Mesodermal cell (in vitro differentiated cells): Measurements from ENCODE around the gene FBXO2. TPM values are rescaled to one million over a fixed set of nuclear protein-coding genes. Genes with fewer than 3 reads are reported as not detected.

Source experiments
- H3K27ac ChIP-seq: 2 replicates; pipeline ENCODE4 v1.7.0; 2013; ENCODE audit warnings: mild to moderate bottlenecking, low read depth, low read length, moderate library complexity; ENCODE audit not compliant: severe bottlenecking
- H3K36me3 ChIP-seq: 2 replicates; pipeline ENCODE4 v1.7.1; 2013; ENCODE audit warnings: mild to moderate bottlenecking, low read length, moderate library complexity; ENCODE audit not compliant: control insufficient read depth, insufficient read depth
- H3K4me1 ChIP-seq: one replicate; pipeline ENCODE4 v1.7.1; 2013; ENCODE audit warnings: mild to moderate bottlenecking, low read length; ENCODE audit not compliant: insufficient read depth, control insufficient read depth, poor library complexity, severe bottlenecking
- H3K4me3 ChIP-seq: 2 replicates; pipeline ENCODE4 v1.7.0; 2013; ENCODE audit warnings: low read length, control low read depth, mild to moderate bottlenecking; ENCODE audit not compliant: insufficient read depth, poor library complexity, severe bottlenecking; ENCODE audit errors: extremely low read depth
- H3K9me3 ChIP-seq: 2 replicates; pipeline ENCODE4 v1.7.1; 2013; ENCODE audit warnings: mild to moderate bottlenecking, low read length, moderate library complexity; ENCODE audit not compliant: control insufficient read depth
- WGBS, 2 experiments: methylation state at CpG; one replicate each; pipeline ENCODE4 v1.1.5; 2013; ENCODE audit warnings: missing lambda C conversion rate in 2 of 2; ENCODE audit not compliant: insufficient coverage in 2 of 2; 5-methylcytosine and 5-hydroxymethylcytosine counted together
- polyA plus RNA-seq, 2 experiments: library from polyadenylated mRNA; stranded (reverse); fragments of 50-300 nt; gene quantifications; one replicate each; pipeline ENCODE4 v1.2.3, GENCODE V29; 2013

FBXO2 gene
- polyA plus RNA-seq (2013, experiment 1 of 2): 11.5 TPM
- 10.6 TPM for polyA plus RNA-seq (2013, experiment 2 of 2)

DNA sequence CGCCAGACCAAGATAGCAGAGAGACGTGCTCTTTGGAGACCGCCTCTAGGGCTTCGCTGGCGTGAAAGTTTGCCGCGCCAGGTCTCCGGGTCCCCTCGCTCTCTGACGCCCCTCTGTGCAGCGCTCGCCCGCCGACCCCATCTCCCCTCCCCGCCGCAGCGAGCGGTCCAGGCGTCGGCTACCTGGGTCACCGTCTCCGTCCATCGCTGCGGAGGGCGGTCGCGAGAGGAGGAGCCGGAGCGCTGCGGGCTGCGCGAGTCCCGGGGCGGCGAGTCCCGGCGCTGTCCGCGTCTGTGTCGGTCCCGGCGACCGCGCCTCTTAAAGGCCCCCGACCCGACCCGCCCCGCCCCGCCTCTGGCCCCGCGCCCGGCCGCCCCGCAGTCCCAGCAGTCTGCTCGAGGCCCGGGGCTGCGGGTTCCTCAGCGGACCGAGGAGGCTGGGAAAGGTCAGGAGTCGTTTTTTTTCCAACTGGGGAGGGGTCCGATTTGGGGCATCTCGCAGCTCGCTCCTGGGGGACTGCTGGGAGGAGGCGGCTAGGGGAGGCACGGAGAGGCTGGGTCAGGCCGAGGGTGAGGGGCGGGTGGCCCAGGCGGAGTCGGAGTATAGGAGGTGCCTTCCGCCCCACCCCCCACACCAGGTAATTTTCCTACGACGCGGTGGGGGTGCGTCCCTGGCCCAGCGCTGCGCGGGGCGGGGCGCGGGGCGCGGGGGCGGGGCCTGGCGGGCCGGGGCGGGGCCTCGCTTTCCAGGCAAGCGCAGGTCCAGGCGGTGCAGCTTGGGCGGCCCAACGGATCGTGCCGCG is at the start of gene FBXO2, which contains the start of gene FBXO44:
Gene FBXO2, minus strand, starts transcription at position 293 of the 802 bp plus-strand sequence. Its CDS starts 89 bp downstream, at position 204.
Gene FBXO44, plus strand, starts transcription at position 741 of the 802 bp plus-strand sequence. CDS start 959 bp downstream, outside the sequence.
- peak within 1 kb of the TSS; percentile 48 for H3K4me3 ChIP-seq
- H3K27ac ChIP-seq: no peak within 1 kb of the TSS
- no peaks in the 10 kb centered on the region for H3K4me1 ChIP-seq
- peaks cover 6% of the 10 kb centered on the region for H3K36me3 ChIP-seq
- 3% methylated on average over 40 to 55 of the region's 94 CpGs for WGBS, 2 experiments
- H3K9me3 ChIP-seq: no peaks in the 10 kb centered on the region

- no peaks in the 10 kb centered on the region for H3K36me3 ChIP-seq
- H3K27ac ChIP-seq: no peak overlapping the region
- WGBS, 2 experiments: 55 to 69% methylated on average over 6 of the region's 8 CpGs
- H3K9me3 ChIP-seq: no peaks in the 10 kb centered on the region
- no peaks in the 10 kb centered on the region for H3K4me1 ChIP-seq
- no peak overlapping the region for H3K4me3 ChIP-seq
Observed at GRCh38 chr1:11703357-11704193, 49.3 kb upstream of the FBXO2 start.

- no peak overlapping the region for H3K27ac ChIP-seq
- no peaks in the 10 kb centered on the region for H3K36me3 ChIP-seq
- H3K4me1 ChIP-seq: no peaks in the 10 kb centered on the region
- H3K4me3 ChIP-seq: no peak overlapping the region
- 81 to 90% methylated on average over 14 to 15 of the region's 15 CpGs for WGBS, 2 experiments
- no peaks in the 10 kb centered on the region for H3K9me3 ChIP-seq
Observed at GRCh38 chr1:11701981-11702803, 48.0 kb upstream of the FBXO2 start.

- no peak overlapping the region for H3K4me3 ChIP-seq
- WGBS, 2 experiments: 61 to 67% methylated on average over 11 to 15 of the region's 15 CpGs
- H3K9me3 ChIP-seq: no peaks in the 10 kb centered on the region
- no peaks in the 10 kb centered on the region for H3K36me3 ChIP-seq
- no peak overlapping the region for H3K27ac ChIP-seq
- H3K4me1 ChIP-seq: no peaks in the 10 kb centered on the region
Observed at GRCh38 chr1:11701551-11701961, 47.3 kb upstream of the FBXO2 start.

GRCh38 chr1:11700601-11701467 is 46.6 kb upstream of the FBXO2 start:
- no peak overlapping the region for H3K4me3 ChIP-seq
- H3K27ac ChIP-seq: no peak overlapping the region
- no peaks in the 10 kb centered on the region for H3K9me3 ChIP-seq
- no peaks in the 10 kb centered on the region for H3K4me1 ChIP-seq
- H3K36me3 ChIP-seq: no peaks in the 10 kb centered on the region
- WGBS, 2 experiments: 63 to 72% methylated on average over 22 of the region's 34 CpGs

GRCh38 chr1:11697893-11698210 is 43.6 kb upstream of the FBXO2 start:
- Histone ChIP-seq H3K27ac (no peak overlapping the region), H3K36me3 (no peaks in the 10 kb centered on the region), H3K4me3 (no peak overlapping the region), H3K4me1 (peaks cover 5% of the 10 kb centered on the region), H3K9me3 (no peaks in the 10 kb centered on the region)
- 100% methylated on average over 4 of the region's 5 CpGs; no CpG with 5 or more reads in 1 of the 2 experiments for WGBS, 2 experiments

GRCh38 chr1:11697188-11697892 is 43.1 kb upstream of the FBXO2 start:
- Histone ChIP-seq H3K4me1 (peaks cover 6% of the 10 kb centered on the region), H3K36me3 (no peaks in the 10 kb centered on the region), H3K9me3 (no peaks in the 10 kb centered on the region), H3K4me3 (no peak overlapping the region), H3K27ac (no peak overlapping the region)
- WGBS, 2 experiments: 77 to 81% methylated on average over 7 to 8 of the region's 8 CpGs

DNA sequence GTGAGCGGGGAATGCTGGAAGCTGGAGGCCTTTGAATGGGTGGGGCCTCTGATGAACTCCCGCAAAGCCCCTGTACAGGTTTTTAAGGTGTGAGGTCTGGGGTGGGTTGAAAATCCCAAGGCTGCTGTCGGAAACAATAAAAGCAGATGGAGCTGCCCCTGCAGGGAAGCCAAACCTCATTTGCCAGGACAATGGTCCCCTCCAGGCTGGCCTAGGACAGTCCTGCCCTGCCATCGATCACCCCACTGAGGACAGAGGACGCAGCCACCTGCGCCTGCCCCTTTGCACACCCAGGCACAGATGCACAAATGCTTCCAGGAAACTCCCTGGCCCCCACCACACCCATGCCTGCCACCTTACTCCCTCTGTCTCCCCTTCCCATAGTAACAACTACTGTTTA is 41.6 kb upstream of the FBXO2 start:
- H3K4me3 ChIP-seq: no peak overlapping the region
- H3K4me1 ChIP-seq: peaks cover 6% of the 10 kb centered on the region
- no peak overlapping the region for H3K27ac ChIP-seq
- no peaks in the 10 kb centered on the region for H3K36me3 ChIP-seq
- H3K9me3 ChIP-seq: no peaks in the 10 kb centered on the region
- WGBS, 2 experiments: 76 to 81% methylated on average over 5 to 6 of the region's 6 CpGs

DNA sequence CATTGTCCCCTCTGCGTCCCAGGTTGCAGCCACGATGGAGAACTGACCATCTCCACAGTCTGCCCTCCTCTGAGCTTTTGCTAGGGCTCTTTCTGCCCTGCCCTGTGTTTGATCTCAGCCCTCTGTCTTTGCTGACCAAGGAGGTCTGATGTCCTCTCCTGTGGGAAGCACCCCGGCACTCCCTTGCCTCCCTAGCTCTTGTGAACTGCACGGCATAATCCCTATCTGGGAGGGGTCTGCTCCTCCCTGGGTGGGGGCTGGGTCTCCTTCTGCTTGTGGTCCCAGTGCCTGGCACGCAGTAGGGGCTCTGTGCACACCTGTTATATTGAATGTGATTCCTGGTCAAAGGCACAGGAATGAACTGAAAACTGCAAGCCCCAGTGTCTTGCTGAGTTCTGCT is 39.7 kb upstream of the FBXO2 start:
- WGBS, 2 experiments: 62 to 63% methylated on average over 3 to 4 of the region's 5 CpGs
- H3K36me3 ChIP-seq: no peaks in the 10 kb centered on the region
- no peak overlapping the region for H3K4me3 ChIP-seq
- H3K9me3 ChIP-seq: no peaks in the 10 kb centered on the region
- no peak overlapping the region for H3K27ac ChIP-seq
- peaks cover 17% of the 10 kb centered on the region for H3K4me1 ChIP-seq
